A549 (cell line): ENCODE measurements around the gene PRLR. TPM values are rescaled to one million over a fixed set of nuclear protein-coding genes. Genes with fewer than 3 reads are reported as not detected.

Experiments used
- ATAC-seq, 2 experiments: fragments of 200-7000 bp in 1 of 2; fragments of >200 bp in 1 of 2; cut with Nextera tagmentation in 1 of 2; cut with Tn5 transposase in 1 of 2; 3 replicates each; pipeline versions ENCODE4 v1.8.0 to v1.9.1; 2018 to 2020; ENCODE audit warnings: mild to moderate bottlenecking in 1 of 2, moderate library complexity in 1 of 2
- CTCF ChIA-PET: fragments of 300-600 bp; sonication (Branson Sonifier 250); formaldehyde crosslinking; extraction: SDS; loops from one replicate; lab custom pipeline; 2021; ENCODE audit warnings: antibody characterized with exemption, inconsistent platforms; lab: Yijun Ruan, JAX
- POLR2A ChIA-PET: fragments of 350-600 bp; formaldehyde crosslinking; extraction: SDS; loops from one replicate; lab custom pipeline; 2021; ENCODE audit warnings: antibody characterized with exemption, inconsistent platforms; lab: Yijun Ruan, JAX
- DNase-seq, 2 experiments: peaks; one replicate each; pipeline versions ENCODE4 v3.0.0 to v3.0.0-alpha.2; 2011 to 2016; ENCODE audit warnings: low read depth in 1 of 2, low spot score in 1 of 2
- FAIRE-seq: peaks from 2 replicates; lab custom pipeline; 2011; peaks lifted over from hg19 to GRCh38; lab: Jason Lieb, UNC
- H3K27ac ChIP-seq, 2 experiments: fragments of >200 bp; sonication (Bioruptor Twin); formaldehyde crosslinking; 3 replicates each; pipeline ENCODE4 v1.5.1; 2016 to 2017
- H3K4me1 ChIP-seq: fragments of >200 bp; sonication (Bioruptor Twin); formaldehyde crosslinking; 3 replicates; pipeline ENCODE4 v1.6.1; 2016
- H3K4me2 ChIP-seq: fragments of >200 bp; sonication (Bioruptor Twin); formaldehyde crosslinking; 3 replicates; pipeline ENCODE4 v1.6.1; 2016
- H3K4me3 ChIP-seq: fragments of >200 bp; sonication (Bioruptor Twin); formaldehyde crosslinking; 3 replicates; pipeline ENCODE4 v1.5.1; 2016
- H3K9me3 ChIP-seq: fragments of >200 bp; sonication (Bioruptor Twin); formaldehyde crosslinking; 3 replicates; pipeline ENCODE4 v1.6.1; 2016
- BCL3 ChIP-seq: fragments of >200 bp; sonication (Bioruptor Twin); formaldehyde crosslinking; IDR thresholded peaks from 3 replicates; pipeline ENCODE4 v1.6.1; 2016
- CHD2 ChIP-seq: fragments of 150-350 bp; IDR thresholded peaks from 2 replicates; pipeline ENCODE4 v1.6.1; 2014; ENCODE audit warnings: low read length; ENCODE audit not compliant: partially characterized antibody
- CTCF ChIP-seq: fragments of >200 bp; sonication (Bioruptor Twin); formaldehyde crosslinking; IDR thresholded peaks from 3 replicates; pipeline ENCODE4 v1.5.1; 2016
- EHMT2 ChIP-seq: fragments of 200-600 bp; sonication (generic); IDR thresholded peaks from 2 replicates; pipeline ENCODE4 v1.6.1; 2016; ENCODE audit warnings: antibody characterized with exemption, low read depth, mild to moderate bottlenecking, moderate library complexity
- ELK1 ChIP-seq: fragments of 150-350 bp; IDR thresholded peaks from 2 replicates; pipeline ENCODE4 v1.6.1; 2014; ENCODE audit warnings: low read depth, mild to moderate bottlenecking, low read length
- EP300 ChIP-seq, 2 experiments: fragments of >200 bp; sonication (Bioruptor Twin); formaldehyde crosslinking; IDR thresholded peaks; 2 replicates in 1 of 2; 3 replicates in 1 of 2; pipeline ENCODE4 v1.6.1; 2016 to 2017
- FOSB ChIP-seq: fragments of 250-450 bp; sonication (Bioruptor Pico); IDR thresholded peaks from 2 replicates; pipeline ENCODE4 v1.5.0; 2020; ENCODE audit warnings: mild to moderate bottlenecking, moderate library complexity
- HMGXB4 ChIP-seq: fragments of 250-450 bp; sonication (Bioruptor Pico); IDR thresholded peaks from 2 replicates; pipeline ENCODE4 v1.5.0; 2021; ENCODE audit warnings: mild to moderate bottlenecking, moderate library complexity, borderline replicate concordance
- JUN ChIP-seq, 2 experiments: fragments of >200 bp; sonication (Bioruptor Twin); formaldehyde crosslinking; IDR thresholded peaks; 2 replicates in 1 of 2; 3 replicates in 1 of 2; pipeline ENCODE4 v1.6.1; 2016 to 2017
- JUNB ChIP-seq: fragments of >200 bp; sonication (Bioruptor Twin); formaldehyde crosslinking; IDR thresholded peaks from 2 replicates; pipeline ENCODE4 v1.6.1; 2016
- KDM1A ChIP-seq: fragments of 200-600 bp; sonication (generic); IDR thresholded peaks from 2 replicates; pipeline ENCODE4 v1.6.1; 2016; ENCODE audit warnings: low read depth, mild to moderate bottlenecking
- KDM5A ChIP-seq: fragments of 200-600 bp; sonication (generic); IDR thresholded peaks from 2 replicates; pipeline ENCODE4 v1.6.1; 2016; ENCODE audit warnings: antibody characterized with exemption, mild to moderate bottlenecking
- NR3C1 ChIP-seq: fragments of >200 bp; sonication (Bioruptor Twin); formaldehyde crosslinking; IDR thresholded peaks from 3 replicates; pipeline ENCODE4 v1.6.1; 2017
- RAD21 ChIP-seq, 2 experiments: fragments of >200 bp in 1 of 2; sonication (Bioruptor Twin) in 1 of 2; formaldehyde crosslinking in 1 of 2; IDR thresholded peaks in 1 of 2; conservative IDR thresholded peaks in 1 of 2; 2 replicates in 1 of 2; 3 replicates in 1 of 2; pipeline ENCODE4 v1.6.1; 2012 to 2018; ENCODE audit warnings: inconsistent platforms in 1 of 2
- RCOR1 ChIP-seq: fragments of 150-350 bp; IDR thresholded peaks from 2 replicates; pipeline ENCODE4 v1.6.1; 2014; ENCODE audit warnings: antibody characterized with exemption, low read length, low read depth
- REST ChIP-seq: fragments of 200-600 bp; sonication (generic); IDR thresholded peaks from 2 replicates; pipeline ENCODE4 v1.6.1; 2016; ENCODE audit warnings: antibody characterized with exemption, mild to moderate bottlenecking, moderate library complexity
- TP53 ChIP-seq: fragments of 250-450 bp; sonication (Bioruptor Pico); IDR thresholded peaks from 2 replicates; pipeline ENCODE4 v1.5.0; 2021; ENCODE audit warnings: mild to moderate bottlenecking, moderate library complexity
- ZC3H11A ChIP-seq: fragments of 450-650 bp; IDR thresholded peaks from 2 replicates; pipeline ENCODE4 v1.6.1; 2014; ENCODE audit warnings: antibody characterized with exemption, mild to moderate bottlenecking
- WGBS: methylation state at CpG from one replicate; pipeline ENCODE4 v1.1.6; 2017; ENCODE audit errors: missing lambda C conversion rate; 5-methylcytosine and 5-hydroxymethylcytosine counted together
- polyA plus RNA-seq, 4 experiments: library from polyadenylated mRNA; depleted of rRNA in 3 of 4; stranded (reverse); fragments of >200 nt; fragmentation: RNase III in 1 of 4; extraction: RNeasy Plus Mini Kit Qiagen cat#74134 plus additional on column Dnase treatment in 1 of 4; gene quantifications; 2 replicates in 3 of 4; 3 replicates in 1 of 4; pipeline ENCODE4 v1.2.3, GENCODE V29; 2011 to 2017

PRLR gene
- polyA plus RNA-seq, 2 of the 4 experiments (the other 2 are of a cell fraction), result 0.09 TPM; not detected in 1

- 0% methylated on average over 3 of the region's 3 CpGs for WGBS
- Histone ChIP-seq H3K4me1 (no peaks in the 10 kb centered on the region), H3K4me2 (no peak overlapping the region), H3K4me3 (no peak overlapping the region), H3K9me3 (no peaks in the 10 kb centered on the region), H3K27ac (no peak overlapping the region)
- ATAC-seq, result no peak
- CTCF ChIA-PET, result interaction anchor here (1.0 kb wide), 1 partner anchor 67 kb away, joined by 3 read pairs; no protein-coding TSS in a partner anchor
- no peak for DNase-seq
- POLR2A ChIA-PET, result no interaction called here
- no peak for FAIRE-seq
- TF ChIP-seq JUNB (no peak), EHMT2 (no peak)
Measured at GRCh38 chr5:35146406-35146805, 83.9 kb downstream of the PRLR start.

- FAIRE-seq (no peak), ATAC-seq (no peak), DNase-seq (no peak)
- 0% methylated on average over 2 of the region's 2 CpGs for WGBS
- Histone ChIP-seq H3K27ac (no peak overlapping the region), H3K4me3 (no peak overlapping the region), H3K9me3 (no peaks in the 10 kb centered on the region), H3K4me1 (no peaks in the 10 kb centered on the region), H3K4me2 (no peak overlapping the region)
- TF ChIP-seq REST (no peak), KDM1A (no peak), TP53 (no peak), CTCF (no peak), EP300 (IDR thresholded peaks at IDR 0.05) (no peak), ELK1 (no peak), JUN (IDR thresholded peaks at IDR 0.05) (no peak), BCL3 (no peak), FOSB (CRISPR knock-in tag) (no peak), NR3C1 (no peak), RCOR1 (no peak), KDM5A (no peak), HMGXB4 (CRISPR knock-in tag) (no peak), RAD21 (conservative IDR thresholded peaks at IDR 0.05 in 1 of 2, IDR thresholded peaks at IDR 0.05 in 1 of 2) (no peak), CHD2 (no peak), ZC3H11A (no peak)
- POLR2A ChIA-PET, result no interaction called here
- CTCF ChIA-PET, result interaction anchor here (1.0 kb wide), 1 partner anchor 67 kb away, joined by 3 read pairs; no protein-coding TSS in a partner anchor
Measured at GRCh38 chr5:35145691-35146317, 84.5 kb downstream of the PRLR start.
